Head of caudate nucleus (tissue), 42 donors: ENCODE data around the gene C4orf33.
"Not testable (repeated sequence)": the region's sequence is repeated elsewhere in the genome, so short reads cannot be mapped to it uniquely, and the experiment has no call there.

ENCODE experiments used
- DNase-seq, 42 donors: peaks; one replicate each; pipeline versions ENCODE4 v3.0.0 to v3.0.0-alpha.2; 2020 to 2021; ENCODE audit warnings: mixed read lengths in 7 of 42
- intact Hi-C: fragments of 100-400 bp; cut with DNase I; formaldehyde crosslinking; loops from one replicate; pipeline ENCODE4 v1.15.0; 2022

Gene C4orf33

GRCh38 chr4:129113919-129114318 lies 18.0 kb downstream of the C4orf33 start:
- intact Hi-C loops, result no loop called here
- no peak for DNase-seq

DNA sequence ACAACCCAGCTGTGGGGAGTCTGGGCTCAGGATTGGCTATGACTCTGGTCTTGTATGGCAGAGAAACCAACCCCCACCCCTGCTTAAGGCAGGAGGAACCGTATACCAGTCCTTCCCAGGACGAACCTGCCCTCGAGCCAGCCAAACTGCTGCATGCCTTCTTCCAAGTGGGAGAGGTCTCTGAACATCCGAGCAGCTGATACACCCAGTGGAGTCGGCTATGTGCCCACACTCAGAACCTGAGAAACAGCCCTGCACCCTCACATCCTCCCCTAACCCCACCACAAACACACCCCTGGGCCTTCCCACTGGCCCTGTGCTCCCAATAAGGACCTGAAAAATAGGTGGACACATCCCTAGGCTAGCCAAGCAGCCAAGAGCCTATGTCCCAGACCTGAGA lies 21.8 kb downstream of the C4orf33 start:
- no peak for DNase-seq
- intact Hi-C loops, result no loop called here

DNA sequence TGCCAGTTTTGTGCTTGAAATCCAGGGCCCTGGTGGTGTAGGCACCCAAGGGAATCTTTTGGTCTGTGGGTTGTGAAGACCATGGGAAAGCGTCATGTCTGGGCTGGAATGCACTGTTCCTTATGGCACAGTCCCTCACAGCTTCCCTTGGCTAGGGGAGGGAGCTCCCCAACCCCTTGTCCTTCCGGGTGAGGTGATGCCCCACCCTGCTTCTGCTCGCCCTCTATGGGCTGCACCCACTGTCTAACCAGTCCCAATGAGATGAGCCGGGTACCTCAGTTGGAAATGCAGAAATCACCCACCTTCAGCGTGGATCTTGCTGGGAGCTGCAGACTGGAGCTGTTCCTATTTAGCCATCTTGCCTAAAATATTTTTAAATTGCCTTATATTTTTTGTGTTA lies 30.7 kb downstream of the C4orf33 start:
- DNase-seq, intact Hi-C loops: not testable (repeated sequence)

DNA sequence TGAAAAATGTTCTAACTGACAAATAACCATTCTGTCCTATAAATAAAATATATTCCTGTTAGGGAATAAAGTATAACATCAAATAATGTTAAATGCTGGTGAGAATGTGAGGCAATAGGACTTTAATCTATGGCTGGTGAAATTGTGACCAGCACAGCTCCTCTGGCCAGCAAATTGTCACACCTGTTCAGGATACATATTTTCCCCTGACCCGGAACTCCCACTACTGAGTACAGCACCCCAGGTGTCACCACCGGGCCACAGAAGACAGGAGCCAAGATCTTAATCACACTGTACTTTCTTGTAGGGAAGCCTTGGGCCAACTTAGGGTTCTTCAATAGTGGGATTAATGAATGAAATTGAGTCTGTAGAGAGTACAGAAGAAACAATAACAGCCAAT lies 33.2 kb downstream of the C4orf33 start:
- DNase-seq, result no peak
- intact Hi-C loops, result no loop called here

DNA sequence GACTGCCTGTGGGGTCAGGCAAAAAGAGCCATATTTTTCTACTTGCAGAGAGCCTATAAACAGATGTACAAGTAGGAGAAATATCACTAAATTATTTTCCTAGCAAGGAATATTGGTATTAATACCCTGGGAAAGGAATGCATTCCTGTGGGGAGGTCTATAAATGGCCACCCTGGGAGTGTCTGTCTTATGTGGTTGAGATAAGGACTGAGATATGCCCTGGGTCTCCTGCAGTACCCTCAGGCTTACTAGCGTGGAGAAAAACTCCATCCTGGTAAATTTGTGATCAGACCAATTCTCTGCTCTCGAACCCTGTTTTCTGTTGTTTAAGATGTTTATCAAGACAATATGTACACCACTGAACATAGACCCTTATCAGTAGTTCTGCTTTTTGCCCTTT lies 35.4 kb downstream of the C4orf33 start:
- intact Hi-C loops, result no loop called here
- DNase-seq, result no peak

DNA sequence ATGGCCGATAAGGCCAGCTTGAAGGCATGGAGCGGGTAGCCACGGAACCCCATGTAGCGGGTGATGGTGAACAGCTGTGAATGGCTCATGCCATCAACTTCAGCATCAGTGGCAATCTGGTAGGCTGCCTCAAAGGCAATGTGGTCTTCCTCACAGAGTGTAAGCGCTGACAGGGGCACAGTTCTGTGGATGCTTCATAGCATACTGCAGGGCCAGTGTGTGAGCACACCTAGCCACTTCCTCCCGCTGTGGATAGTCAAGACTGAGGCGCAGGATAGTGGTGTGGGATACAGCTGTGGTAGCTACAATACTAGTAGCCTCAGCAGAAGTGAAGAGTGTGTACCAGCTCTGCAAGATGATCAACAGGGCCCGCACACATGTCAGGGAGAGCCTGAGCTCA lies 40.5 kb downstream of the C4orf33 start:
- intact Hi-C loops, result no loop called here
- no peak for DNase-seq

DNA sequence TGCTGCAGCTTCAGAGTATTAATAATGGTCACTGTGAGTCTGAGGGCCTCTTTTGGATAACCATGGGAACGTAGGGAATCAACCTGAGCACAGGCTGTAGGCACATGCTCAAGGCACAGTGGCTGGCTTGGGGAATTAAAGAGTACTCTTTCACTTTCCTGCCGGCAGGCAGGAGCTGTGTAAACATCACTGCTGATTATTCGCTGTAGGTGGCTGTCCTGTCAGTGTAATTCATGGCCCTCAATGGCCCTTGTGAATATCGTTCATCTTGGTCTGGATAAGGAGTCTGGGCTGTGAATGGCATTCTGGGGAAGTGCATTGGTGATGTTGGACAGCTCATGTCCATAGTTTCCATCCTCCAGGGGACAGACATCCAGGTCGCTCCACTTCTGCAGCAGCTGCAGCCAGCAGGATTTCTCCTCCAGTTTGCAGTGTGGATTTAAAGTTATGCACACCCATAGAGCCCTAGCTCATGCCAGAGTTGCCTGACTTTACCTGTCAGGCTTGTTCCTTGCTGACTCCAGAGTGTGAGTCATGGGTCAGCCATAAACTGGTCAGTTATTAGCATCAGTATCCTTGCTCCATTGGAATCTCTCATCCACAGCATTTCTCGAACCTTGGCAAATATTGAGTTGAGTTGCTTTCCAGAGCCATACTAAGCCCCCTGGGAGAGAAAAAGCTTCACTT lies 43.0 kb downstream of the C4orf33 start:
- DNase-seq, result no peak
- intact Hi-C loops, result no loop called here

DNA sequence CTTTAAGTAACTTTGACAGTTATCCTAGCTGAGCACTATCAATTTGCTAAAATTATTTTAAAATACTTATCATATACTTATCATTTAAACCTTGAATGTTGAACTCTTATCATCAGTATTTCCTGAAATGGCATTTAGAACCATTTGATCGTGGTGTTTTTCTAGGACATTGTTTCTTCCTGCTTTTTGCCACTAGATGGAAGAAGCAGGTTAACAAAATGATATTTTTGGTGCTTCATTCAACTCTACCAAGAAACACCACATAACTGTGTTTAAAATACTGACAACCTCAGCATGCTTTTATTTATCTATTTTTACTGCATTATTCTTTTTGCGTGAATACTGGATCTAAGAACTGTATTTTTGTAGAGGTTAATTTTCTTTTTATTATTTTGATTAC lies 44.6 kb downstream of the C4orf33 start:
- intact Hi-C loops, result no loop called here
- no peak for DNase-seq

GRCh38 chr4:129143359-129143758 lies 47.4 kb downstream of the C4orf33 start:
- intact Hi-C loops, result no loop called here
- no peak for DNase-seq

DNA sequence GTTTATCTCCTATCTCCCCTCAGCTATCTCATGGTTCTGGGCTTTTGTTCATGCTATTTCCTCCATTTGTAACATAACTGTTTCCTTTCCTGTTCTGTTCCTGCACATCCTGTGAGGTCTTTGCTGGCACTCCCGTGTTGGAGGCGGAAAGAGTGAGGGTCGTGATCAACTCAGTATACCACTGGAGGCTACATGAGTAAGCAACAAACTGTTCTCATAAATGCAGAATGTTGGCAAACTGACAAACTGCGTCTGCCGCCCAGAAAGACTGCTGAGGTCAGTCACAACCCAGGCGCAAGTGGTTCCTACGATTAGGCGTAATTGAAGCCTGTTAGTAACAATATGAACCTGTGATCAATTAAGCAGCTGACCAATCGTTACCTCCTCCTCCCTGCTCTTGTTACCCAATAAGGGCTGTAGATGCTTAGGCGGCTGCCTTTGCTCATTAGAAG lies 48.8 kb downstream of the C4orf33 start:
- no peak for DNase-seq
- intact Hi-C loops, result no loop called here

GRCh38 chr4:129145222-129145730 lies 49.3 kb downstream of the C4orf33 start:
- intact Hi-C loops, result no loop called here
- no peak for DNase-seq

GRCh38 chr4:129146639-129147038 lies 50.7 kb downstream of the C4orf33 start:
- no peak for DNase-seq
- intact Hi-C loops, result no loop called here

DNA sequence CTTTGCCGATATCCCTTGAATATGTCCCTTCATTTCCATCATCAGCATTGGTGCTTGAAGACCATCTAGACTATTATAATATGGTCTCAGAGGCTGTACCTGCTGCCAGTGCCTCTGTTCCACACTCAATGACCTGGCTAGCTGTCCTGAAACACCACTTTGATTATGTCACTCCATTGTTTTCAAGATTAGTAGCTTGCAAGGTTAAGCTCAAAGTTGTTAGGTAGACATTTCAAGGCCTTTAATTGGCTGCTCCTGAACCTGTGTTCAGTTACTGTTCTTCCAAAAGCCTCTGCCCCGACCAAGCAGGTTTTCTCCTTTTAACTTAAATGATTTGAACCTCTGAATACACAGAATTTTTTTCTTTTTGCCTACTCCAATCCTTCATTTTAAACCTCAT lies 52.9 kb downstream of the C4orf33 start:
- no peak for DNase-seq
- intact Hi-C loops, result no loop called here

- no peak for DNase-seq
- intact Hi-C loops, result no loop called here
Observed at GRCh38 chr4:129149906-129150305, 54.0 kb downstream of the C4orf33 start.

DNA sequence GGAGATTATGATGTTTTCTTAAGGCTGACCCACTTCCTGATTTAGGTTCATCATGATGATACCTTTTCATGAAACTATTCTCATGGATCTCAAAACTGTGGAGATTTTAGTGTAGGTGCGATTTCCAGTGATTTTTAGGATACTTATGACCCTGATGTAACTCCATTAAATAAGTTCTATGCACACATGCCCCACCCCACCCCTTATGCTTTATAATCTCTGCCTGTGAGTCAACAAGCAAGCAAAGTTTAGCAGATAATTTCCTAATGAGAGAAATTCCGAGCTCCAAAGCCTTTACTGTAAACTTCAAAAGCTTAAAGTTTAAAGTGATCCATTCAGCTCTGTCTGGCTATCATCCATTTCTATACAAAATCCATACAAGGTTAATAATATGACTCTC lies 56.4 kb downstream of the C4orf33 start:
- intact Hi-C loops, result no loop called here
- no peak for DNase-seq

DNA sequence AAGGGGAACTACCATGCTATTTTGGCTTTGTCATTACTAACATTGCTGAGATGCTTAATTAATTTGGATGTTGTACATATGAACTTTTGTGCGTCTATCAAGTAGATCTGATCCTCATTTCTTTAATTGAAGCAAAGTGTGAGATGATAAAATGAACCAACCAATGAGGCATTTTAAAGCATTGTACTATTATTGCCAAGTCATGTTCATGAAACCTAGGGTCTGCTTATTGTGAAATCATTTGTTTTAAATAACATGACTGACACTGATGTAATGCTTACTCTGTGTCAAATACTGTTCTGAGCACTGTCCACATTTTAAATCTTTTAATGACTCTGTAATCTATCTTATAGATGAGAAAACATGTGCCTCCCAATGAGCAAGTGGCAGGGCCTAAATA lies 57.7 kb downstream of the C4orf33 start:
- intact Hi-C loops, result no loop called here
- no peak for DNase-seq

GRCh38 chr4:129162450-129162849 lies 66.5 kb downstream of the C4orf33 start:
- no peak for DNase-seq
- intact Hi-C loops, result no loop called here

DNA sequence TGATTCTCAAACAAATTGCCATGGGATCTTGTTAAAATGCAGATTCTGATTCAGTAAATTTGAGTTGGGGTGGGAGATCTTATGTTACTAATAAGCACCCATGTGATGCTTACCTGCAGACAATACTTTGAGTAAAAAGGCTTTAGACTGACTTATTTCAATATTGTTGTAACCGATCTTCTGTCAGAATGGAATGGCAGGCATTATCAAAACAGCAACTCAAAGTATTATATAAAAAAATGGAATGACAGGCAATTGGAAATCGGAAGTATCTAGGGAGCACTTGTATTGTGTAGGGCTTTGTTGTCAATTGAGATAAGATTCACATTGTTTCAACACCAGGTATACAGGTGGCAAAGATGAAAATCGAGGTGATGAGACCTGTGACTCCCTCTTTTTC lies 67.5 kb downstream of the C4orf33 start:
- intact Hi-C loops, result no loop called here
- no peak for DNase-seq

DNA sequence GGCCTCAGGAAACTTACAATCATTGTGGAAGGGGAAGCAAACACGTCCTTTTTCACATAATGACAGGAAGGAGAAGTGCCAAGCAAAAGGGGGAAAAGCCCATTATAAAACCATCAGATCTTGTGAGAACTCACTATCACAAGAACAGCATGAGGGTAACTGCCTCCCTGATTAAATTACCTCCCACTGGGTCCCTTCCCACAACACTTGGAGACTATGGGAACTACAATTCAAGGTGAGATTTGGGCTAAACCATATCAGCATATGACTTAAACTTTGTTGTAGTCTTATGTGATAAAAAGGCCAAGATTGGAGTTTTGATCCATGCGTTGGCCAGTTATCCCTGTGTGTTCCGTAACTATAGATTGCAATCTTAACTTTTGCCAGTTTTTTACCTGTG lies 68.3 kb downstream of the C4orf33 start:
- no peak for DNase-seq
- intact Hi-C loops, result no loop called here
